ENCODE results near the gene TFB2M.
A peak's percentile ranks its signal among the peaks of the same experiment; 100 is the strongest.
"Not testable (repeated sequence)": the region's sequence is repeated elsewhere in the genome, so short reads cannot be mapped to it uniquely, and the experiment has no call there.

The TFB2M gene

GRCh38 chr1:246583448-246584185 is 17.6 kb upstream of the TFB2M start:
- FAIRE-seq, result no peak
- DNase-seq (ENCODE audit: insufficient read length, low spot score), result no peak

GRCh38 chr1:246583056-246583440 is 17.0 kb upstream of the TFB2M start:
- no peak for FAIRE-seq
- DNase-seq (ENCODE audit: insufficient read length, low spot score), result no peak

- no peak for DNase-seq (ENCODE audit: insufficient read length, low spot score)
- FAIRE-seq, result no peak
Measured at GRCh38 chr1:246582301-246583055, 16.4 kb upstream of the TFB2M start.

DNA sequence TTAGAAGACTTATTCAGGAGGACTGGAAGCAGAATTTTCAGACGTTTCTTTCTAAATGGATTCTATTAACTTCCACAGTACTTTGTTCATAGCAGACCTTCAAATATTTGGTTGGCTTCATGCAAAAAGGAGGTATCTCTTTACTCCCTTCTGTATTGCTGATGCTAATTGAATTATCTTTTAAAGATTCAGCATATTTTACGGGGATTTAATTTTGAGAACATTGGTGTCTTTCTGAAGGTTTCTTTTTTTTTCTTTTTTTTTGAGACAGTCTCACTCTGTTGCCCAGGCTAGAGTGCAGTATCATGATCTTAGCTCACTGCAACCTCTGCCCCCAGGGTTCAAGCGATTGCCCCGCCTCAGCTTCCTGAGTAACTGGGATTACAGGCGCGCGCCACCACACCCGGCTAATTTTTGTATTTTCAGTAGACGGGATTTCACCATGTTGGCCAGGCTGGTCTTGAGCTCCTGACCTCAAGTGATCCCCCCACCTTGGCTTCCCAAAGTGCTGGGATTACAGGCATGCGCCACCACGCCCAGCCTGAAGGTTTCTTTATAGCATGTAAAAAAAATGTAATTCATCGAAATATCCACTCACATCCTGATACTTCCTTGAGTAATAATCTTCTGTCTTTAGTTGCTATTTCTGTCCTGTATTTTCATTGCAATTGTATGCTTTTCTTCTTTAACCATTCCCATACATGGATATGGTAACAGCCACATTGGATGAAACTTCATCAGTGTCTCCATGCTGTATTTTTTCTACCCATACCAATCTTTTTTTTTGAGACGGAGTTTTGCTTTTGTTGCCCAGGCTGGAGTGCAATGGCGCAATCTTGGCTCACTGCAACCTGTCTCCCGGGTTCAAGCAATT is 14.7 kb upstream of the TFB2M start:
- FAIRE-seq, result no peak
- no peak for DNase-seq (ENCODE audit: insufficient read length, low spot score)

GRCh38 chr1:246579818-246580217 is 13.8 kb upstream of the TFB2M start:
- no peak for DNase-seq (ENCODE audit: insufficient read length, low spot score)
- peak; percentile 70 for FAIRE-seq

DNA sequence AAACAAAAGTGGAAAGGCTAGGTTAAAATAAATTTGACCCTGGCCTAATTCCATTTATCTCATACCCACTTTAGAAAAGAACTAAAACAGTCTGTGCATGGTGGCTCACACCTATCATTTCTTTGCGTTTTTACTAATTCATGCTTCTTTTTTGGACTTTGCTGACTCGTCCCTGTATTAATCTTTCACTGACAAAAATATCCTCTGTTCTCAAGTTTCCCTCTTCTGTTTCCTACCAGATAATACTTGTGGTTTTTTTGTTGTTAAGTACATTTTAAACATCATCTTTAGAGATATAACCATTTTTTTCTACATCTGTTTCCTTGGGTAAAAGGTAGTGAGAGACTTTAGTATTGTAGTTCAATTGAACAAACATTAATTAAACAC is 11.7 kb upstream of the TFB2M start:
- FAIRE-seq (peak; percentile 86), DNase-seq (ENCODE audit: insufficient read length, low spot score) (no peak)

DNA sequence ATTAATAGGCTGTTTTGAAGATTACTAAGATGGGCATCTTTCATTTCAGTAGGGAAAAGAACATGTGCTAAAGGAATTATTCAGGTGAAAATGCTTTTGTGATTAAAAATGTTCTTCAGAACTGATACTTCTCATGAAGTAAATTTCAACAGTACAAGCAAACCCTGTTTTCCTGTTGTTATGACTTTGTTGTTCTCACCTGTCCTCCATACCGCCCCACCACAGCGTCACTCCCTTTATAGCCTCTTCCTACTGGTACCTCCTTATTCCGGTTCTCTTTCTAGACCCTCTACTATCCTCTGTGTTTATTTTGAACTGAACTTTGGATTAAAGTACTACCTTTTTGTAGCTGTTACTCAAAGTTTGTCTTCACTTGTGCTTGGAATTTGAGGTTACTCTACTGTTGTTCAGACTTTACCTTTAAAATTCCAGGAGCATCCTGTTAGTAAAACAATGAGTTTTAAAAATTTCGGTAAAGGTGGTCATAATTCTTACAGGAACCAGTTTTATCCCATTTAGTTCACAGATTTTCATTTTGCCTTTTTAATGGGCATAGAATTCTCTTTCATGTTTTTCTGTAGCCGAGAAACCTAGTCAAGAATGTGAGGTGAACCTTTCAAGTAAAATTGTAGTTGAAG is 11.1 kb upstream of the TFB2M start:
- no peak for FAIRE-seq
- DNase-seq (ENCODE audit: insufficient read length, low spot score), result no peak

GRCh38 chr1:246576709-246577032 is 10.6 kb upstream of the TFB2M start:
- DNase-seq (ENCODE audit: insufficient read length, low spot score) (no peak), FAIRE-seq (peak; percentile 67)

DNA sequence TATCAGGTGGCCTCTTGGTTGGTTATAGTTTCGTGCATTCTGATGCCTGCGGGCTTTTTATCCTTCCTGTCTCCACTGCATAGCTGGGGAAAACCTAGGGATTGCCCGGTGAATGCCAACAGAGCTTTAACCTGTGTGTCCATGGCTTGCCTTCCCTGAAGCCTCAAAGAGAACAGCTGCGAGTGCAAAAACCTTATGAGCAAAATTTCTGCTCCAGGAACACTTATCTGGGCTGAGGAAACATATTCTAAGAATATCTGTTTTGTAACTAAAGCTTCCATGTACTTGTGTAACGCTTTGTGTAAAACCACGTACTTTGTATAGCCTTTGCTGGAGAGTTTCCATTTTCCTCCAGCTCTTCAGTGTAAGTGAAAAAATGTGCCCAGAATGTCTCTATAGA is 7.4 kb upstream of the TFB2M start:
- peak; percentile 18 for FAIRE-seq
- DNase-seq (ENCODE audit: insufficient read length, low spot score), result no peak

DNA sequence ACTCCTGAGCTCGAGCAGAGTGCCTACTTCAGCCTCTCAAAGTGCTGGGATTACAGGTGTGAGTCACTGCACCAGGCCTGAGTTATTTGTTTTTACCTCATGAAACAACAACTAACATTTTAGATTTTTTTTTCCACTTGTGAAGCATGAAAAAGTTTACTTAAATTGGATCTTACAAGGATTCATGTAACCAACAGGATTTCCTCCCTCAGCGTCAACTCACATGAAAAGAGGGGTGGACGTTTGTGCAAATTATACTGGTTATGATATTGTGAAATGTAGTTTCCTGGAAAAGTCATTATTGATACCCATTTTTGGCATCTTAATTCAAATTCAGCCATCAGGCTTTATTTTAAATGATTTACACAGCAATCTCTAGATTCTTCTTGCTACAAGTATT is 6.7 kb upstream of the TFB2M start:
- FAIRE-seq, result peak; percentile 71
- no peak for DNase-seq (ENCODE audit: insufficient read length, low spot score)

DNA sequence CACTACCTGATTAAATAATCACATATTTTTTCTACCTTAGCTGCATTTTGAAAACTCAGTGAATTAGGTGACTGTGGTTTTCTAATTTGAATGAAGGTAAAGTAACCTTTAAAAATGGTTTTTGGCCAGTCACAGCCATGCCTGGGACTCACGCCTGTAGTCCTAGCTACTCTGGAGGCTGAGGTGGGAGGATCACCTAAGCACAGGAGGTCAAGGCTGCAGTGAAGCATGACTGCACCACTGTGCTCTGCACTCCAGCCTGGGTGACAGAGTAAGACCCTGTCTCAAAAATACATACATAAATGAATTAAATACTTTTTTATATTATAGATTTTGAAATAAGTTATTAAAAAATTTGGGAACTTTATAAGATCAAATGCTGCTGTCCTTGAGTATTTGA is 5.9 kb upstream of the TFB2M start:
- DNase-seq (ENCODE audit: insufficient read length, low spot score) (no peak), FAIRE-seq (no peak)

DNA sequence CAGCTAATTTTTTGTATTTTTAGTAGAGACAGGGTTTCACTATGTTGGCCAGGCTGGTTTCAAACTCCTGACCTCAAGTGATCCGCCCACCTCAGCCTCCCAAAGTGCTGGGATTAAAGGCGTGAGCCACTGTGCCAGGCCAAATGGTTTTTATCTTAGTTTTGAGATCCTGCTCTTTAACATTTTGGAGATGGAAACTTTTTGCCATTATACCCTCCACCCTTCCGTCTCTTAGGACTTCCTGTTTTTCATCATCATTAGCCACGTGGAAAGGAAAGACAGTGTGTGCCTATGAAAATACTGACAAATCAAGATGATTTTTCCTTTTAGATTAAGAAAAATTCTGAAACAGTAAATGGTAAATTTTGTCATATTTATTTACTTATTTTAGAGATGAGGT is 5.2 kb upstream of the TFB2M start:
- not testable (repeated sequence) for DNase-seq (ENCODE audit: insufficient read length, low spot score)
- peak; percentile 48 for FAIRE-seq

- peak; percentile 73 for FAIRE-seq
- DNase-seq (ENCODE audit: insufficient read length, low spot score), result no peak
Measured at GRCh38 chr1:246569248-246570238, 3.5 kb upstream of the TFB2M start.

DNA sequence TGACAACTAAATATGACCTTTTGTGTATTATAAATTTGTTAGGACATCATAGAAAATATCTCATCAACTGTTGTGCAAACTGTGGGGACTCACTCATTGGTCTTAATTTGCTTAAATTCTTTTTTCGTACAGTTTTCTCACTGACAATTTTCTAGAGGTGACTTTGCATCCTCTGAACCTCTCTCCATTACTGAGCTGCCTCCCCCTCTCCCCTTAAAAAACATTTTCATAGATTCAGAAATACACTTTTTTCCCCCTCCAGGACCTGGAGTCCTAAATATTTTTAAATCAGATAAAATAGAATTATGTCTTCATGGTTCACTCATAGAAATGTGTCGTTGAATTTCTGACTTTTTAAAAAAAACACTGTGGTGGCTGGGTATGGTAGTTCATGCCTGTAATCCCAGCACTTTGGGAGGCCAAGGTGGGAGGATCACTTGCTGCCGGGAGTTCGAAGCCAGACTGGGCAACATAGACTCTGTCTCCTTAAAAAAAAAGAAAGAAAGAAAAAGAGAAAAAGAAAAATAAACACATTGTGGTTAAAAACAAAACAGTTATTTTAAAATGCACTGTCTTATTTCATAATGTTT is 1.7 kb upstream of the TFB2M start:
- DNase-seq (ENCODE audit: insufficient read length, low spot score) (no peak), FAIRE-seq (no peak)

GRCh38 chr1:246566813-246567645 is 968 bp upstream of the TFB2M start:
- FAIRE-seq, result peak; percentile 73
- no peak for DNase-seq (ENCODE audit: insufficient read length, low spot score)

GRCh38 chr1:246565751-246566127 is 322 bp downstream of the TFB2M start:
- FAIRE-seq, result no peak
- no peak for DNase-seq (ENCODE audit: insufficient read length, low spot score)

- FAIRE-seq (no peak), DNase-seq (ENCODE audit: insufficient read length, low spot score) (no peak)
Measured at GRCh38 chr1:246564839-246565750, 966 bp downstream of the TFB2M start.

- not testable (repeated sequence) for DNase-seq (ENCODE audit: insufficient read length, low spot score); FAIRE-seq
Measured at GRCh38 chr1:246560833-246561232, 5.2 kb downstream of the TFB2M start.
